Fibroblast of upper back skin (primary cell): ENCODE measurements around the gene SRC.
"Not testable (repeated sequence)": the region's sequence is repeated elsewhere in the genome, so short reads cannot be mapped to it uniquely, and the experiment has no call there.

Source experiments
- DNase-seq: peaks from one replicate; pipeline ENCODE4 v3.0.0-alpha.2; 2013

SRC gene

DNA sequence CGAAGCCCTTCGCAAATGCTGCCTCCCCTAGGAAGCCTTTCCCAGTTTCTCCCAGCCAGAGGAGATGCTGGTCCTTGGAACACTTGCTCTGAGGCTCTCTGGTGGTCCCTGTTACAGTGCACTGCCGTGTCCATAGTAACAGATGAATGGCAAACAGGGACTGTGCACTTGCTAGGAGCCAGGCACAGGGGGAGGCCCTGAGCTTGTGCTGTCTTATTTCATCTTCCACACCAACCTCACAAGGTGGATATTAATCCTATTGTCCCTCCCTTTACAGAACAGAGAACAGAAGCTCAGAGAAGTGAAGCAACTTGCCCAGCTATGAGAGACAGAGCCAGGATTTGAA is 19.0 kb downstream of the SRC start:
- DNase-seq = no peak

- DNase-seq = no peak
Measured at GRCh38 chr20:37365760-37366638, 20.1 kb downstream of the SRC start.

- peak; percentile 65 for DNase-seq
Measured at GRCh38 chr20:37366743-37367142, 20.8 kb downstream of the SRC start.

- DNase-seq = no peak
Measured at GRCh38 chr20:37369846-37370245, 23.9 kb downstream of the SRC start.

GRCh38 chr20:37371845-37372244 is 25.9 kb downstream of the SRC start:
- not testable (repeated sequence) for DNase-seq

DNA sequence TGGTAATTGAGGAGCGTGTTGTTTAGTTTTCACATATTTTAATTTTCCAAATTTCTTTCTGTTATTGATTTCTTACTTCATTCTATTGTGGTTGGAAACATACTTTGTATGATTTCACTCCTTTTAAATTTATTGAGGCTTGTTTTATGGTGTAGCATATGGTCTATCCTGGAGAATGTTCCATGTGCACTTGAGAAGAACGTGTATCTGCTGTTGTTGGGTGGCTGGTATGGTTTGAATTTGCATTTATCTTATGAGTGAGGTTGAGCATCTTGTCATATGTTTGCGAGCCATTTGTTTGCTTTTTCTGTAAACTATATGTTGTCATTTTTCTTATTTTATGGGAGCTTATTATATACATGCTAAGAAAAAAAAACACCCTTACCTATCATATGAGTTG is 26.5 kb downstream of the SRC start:
- no peak for DNase-seq

DNA sequence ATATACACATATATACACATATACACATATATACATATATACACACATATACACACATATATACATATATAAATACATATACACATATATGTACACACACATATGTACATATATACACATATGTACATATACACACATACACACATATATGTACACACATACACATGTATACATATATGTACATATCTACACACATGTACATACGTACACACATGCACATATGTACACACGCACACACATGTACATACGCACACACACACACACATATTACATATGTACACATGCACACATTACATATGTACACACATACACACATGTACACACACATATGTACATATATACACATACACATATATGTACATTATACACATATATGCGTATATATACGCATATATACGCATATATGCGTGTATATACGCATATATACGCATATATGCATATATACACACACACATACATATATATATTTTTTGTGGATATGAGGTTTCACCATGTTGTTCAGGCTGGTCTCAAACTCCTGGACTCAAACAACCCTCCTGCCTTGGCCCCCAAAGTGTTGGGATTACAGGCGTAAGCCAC is 27.2 kb downstream of the SRC start:
- no peak for DNase-seq

GRCh38 chr20:37375227-37375626 is 29.3 kb downstream of the SRC start:
- no peak for DNase-seq

DNA sequence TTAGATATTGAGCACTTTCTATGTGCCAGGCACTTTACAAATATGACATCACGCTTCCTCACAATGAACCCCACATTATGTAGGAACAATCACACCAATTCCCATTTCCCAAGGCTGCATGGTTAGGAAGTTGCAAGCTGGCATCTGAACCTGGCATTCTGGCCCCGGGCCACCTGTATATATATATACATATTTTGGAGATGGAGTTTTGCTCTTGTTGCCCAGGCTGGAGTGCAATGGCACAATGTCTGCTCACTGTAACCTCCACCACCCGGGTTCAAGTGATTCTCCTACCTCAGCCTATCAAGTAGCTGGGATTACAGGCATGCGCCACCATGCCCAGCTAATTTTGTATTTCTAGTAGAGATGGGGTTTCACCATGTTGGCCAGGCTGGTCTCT is 30.4 kb downstream of the SRC start:
- DNase-seq = no peak

DNA sequence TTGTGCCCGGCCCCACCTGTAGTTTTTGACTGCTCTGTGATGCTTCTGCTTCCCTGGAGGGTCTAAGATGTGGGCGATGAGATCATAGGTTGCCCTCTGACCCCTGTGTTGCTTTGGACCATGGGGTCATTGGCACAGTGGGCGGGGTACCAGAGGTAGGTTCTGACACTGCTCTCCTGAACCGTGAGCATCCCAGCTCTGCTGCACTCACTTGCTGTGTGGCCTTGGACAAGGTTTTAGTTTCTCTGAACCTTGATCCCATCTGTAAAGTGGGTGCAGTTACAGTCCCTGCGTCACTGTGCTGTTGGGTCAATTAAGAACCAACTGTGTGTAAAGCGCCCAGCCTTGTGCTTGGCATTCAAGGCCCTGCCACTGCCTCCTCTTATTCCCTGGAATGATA is 30.9 kb downstream of the SRC start:
- no peak for DNase-seq

- DNase-seq = no peak
Measured at GRCh38 chr20:37377346-37378081, 31.6 kb downstream of the SRC start.

DNA sequence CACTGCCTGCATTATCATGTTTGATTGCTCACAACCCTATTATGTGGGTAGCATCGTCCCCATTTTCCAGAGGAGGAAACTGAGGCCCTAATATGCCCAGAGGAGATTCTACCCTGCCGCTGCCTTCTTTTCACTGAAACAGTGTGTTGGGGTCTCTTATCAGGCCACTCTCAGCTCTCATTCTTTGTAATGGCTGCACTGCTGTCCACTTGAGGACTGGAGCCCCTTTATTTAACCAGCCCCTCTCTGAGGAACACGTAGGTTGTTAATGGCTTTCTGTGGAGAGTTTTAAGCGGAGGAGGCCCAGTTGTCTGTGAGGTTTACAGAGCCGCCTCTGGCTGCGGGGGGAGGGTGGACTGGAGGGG is 32.5 kb downstream of the SRC start:
- DNase-seq = no peak

GRCh38 chr20:37378785-37379598 is 33.1 kb downstream of the SRC start:
- peak; percentile 55 for DNase-seq

DNA sequence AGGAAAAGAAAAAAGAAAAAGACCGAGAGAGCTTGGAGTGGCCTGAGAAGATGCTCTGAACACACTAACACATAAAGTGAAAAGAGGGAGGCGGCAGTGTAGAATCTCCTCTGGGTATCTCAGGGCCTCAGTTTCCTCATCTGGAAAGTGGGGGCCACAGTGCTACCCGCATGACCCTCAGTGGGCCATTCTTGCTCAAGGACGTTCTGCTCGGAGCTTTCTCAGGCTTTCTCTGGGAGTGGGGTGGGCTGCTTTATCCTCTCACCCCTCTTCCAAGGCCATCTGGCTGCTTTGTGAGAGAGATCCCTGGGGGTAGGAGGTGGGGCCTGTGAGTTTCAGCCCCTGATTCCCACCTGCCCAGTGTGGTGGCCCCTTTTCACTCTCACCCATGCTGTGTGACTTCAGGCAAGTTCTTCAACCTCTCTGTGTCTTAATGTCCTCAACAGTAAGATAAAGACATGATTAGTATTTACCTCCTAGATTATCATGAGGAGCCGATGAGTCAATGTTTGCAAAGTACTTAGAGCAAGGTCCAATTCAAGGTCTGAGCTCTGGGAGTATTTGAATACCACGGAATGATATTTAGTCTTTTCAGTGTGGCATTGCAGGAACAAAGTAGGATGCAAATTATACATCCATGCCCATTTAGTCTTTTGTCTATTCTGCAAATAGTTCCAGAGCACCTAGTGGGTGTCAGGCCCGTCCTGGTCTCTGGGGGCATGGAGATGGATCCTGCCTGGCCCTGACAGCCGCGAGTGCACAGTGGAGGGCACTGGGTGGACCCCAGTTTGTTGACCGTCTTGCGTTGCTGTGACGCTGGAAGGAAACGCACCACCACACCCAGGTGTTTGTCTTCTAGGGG is 34.3 kb downstream of the SRC start:
- DNase-seq = no peak

DNA sequence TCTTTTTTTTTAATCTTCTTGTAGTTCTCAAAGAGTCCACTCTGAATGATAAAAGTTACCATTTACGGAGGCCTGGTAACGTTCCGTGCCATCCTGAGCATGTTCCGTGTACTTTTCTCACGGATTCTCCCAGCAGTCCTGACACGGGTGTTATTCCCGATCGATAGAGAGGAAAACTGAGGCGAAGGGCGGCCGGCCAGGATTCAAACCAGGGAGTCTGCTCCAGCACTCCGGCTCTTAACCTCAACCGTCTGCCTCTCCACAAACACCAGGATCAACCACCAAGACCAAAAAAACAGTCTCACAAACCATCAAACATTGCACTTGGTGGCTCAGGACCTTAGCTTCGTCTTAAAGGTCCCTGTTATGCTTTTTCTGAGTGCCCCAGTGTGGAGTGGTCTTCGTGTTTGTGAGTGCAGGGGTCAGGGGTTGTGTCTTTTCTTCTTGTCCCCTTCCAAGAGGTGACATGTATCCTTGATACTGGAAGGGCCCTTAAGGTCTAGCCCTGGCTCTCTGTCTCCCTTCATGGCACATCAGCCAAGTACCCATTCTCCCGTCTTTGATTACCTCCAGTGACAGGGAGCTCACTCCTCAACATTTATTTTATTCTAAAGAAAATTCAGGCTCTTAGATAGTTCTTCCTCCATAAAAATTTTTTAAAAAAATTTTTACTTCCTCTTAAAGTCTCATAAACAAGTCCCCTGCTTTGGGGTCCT is 35.1 kb downstream of the SRC start:
- DNase-seq = no peak

GRCh38 chr20:37381621-37382471 is 35.9 kb downstream of the SRC start:
- DNase-seq = no peak

DNA sequence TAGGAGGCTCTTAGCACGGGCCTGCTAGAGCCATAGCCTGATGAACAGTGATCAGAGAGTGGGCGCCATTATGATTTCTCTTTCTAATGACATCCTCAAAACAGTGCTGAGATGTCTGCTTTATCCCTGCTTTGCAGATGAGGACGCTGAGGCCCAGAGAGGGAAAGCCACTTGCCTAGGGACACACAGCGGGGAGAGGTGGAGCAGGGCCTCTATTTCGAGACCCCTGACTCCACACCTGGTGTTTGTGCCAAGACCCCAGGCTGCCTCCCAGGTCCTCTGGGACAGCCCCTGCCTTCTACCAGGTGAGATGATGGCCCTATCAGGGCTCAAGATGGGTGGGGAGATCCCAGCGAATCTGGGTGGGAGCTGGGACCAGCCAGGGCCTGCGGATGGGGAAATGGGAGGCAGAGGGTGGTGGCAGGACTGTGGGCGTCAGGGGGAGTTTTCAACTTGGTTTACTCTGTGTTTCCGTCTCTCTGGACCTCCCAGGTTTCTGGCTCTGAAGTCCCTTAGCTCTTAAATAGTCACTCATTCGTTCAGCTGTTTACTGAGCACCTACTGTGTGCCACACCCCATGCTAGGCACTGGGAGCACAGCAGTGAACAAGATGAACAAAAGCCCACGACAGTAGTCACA is 36.7 kb downstream of the SRC start:
- DNase-seq = no peak

DNA sequence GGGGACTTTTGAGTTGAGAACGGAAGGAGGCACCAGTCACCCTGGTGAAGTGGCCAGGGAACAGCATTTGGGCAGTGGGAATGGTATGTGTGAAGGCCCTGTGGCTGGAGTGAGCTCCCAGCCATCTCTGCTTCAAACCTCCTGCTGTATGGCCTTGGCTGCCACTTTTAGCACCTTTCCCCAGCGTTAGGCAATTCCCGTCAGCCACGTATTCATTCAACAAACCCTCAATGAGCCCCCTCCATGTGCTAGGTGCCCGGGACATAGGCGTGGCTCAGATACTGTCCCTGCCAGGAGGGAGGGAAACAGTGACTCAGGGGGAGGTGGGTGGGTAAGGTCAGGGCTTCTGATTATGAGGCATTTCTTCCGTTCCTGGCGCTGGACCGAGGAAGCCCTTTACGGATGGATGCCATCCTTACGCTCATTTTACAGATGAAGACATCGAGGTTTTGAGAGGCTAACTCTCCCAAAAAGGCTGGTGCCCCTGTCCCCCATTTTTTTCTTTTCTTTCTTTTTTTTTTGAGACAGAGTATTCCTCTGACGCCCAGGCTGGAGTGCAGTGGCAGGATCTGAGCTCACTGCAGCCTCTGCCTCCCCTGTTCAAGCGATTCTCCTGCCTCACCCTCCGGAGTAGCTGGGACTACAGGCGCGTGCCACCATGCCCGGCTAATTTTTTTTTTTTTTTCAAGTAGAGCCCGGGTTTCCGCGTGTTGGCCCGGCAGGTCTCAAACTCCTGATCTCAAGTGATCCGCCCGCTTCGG is 37.5 kb downstream of the SRC start:
- no peak for DNase-seq

DNA sequence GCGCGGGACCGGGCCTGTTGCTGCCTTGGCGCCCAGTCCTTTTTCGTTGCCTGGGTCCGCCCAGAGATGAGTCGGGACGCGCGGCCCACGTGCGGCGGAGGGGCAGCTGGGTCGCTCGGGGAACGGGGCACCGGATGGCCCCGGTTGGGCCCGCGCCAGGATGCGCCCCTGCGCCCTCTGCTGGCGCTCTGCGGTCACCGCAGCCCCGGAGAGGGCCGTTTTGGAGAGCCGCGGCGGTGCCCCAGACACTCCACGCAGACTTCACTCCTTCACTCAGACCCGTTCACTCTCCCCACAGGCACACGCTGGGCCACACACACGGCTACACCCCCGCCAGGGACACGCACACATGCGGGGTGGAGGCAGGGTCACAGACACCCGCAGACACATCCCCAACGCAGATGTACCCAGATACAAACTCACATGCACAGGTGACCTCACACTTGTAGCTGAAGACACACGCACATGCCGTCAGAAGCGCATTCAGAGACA is 38.8 kb downstream of the SRC start:
- peak; percentile 41 for DNase-seq
